DND-41 (cell line): ENCODE data around the gene RHOG.

Source experiments
- ATAC-seq: fragments of 200-7000 bp; cut with Tn5 transposase; 3 replicates; pipeline ENCODE4 v1.9.1; 2021; ENCODE audit warnings: low read depth; ENCODE audit not compliant: insufficient read depth
- DNase-seq: peaks from one replicate; pipeline ENCODE4 v3.0.0-alpha.2; 2020
- H2AFZ ChIP-seq: 2 replicates; pipeline ENCODE4 v1.6.0; 2012; ENCODE audit warnings: low read depth, low read length
- H3K27ac ChIP-seq: 2 replicates; pipeline ENCODE4 v1.5.1; 2012; ENCODE audit warnings: low read length, inconsistent platforms
- H3K27me3 ChIP-seq: fragments of 200-600 bp; sonication (generic); 2 replicates; pipeline ENCODE4 v1.6.0; 2012; ENCODE audit warnings: low read length, mild to moderate bottlenecking, inconsistent platforms; ENCODE audit not compliant: insufficient read depth, poor library complexity
- H3K36me3 ChIP-seq: 2 replicates; pipeline ENCODE4 v1.5.1; 2012; ENCODE audit warnings: low read length, inconsistent platforms; ENCODE audit not compliant: insufficient read depth
- H3K4me1 ChIP-seq: 2 replicates; pipeline ENCODE4 v1.5.1; 2012; ENCODE audit warnings: mild to moderate bottlenecking, low read length; ENCODE audit not compliant: insufficient read depth
- H3K4me2 ChIP-seq: 2 replicates; pipeline ENCODE4 v1.6.0; 2012; ENCODE audit warnings: mild to moderate bottlenecking, moderate library complexity, low read length, inconsistent platforms; ENCODE audit not compliant: insufficient read depth
- H3K4me3 ChIP-seq, 2 experiments: fragments of 200-600 bp in 1 of 2; shearing (Covaris generic) in 1 of 2; 2 replicates each; pipeline ENCODE4 v1.5.1; 2012 to 2016; ENCODE audit warnings: inconsistent platforms in 2 of 2, low read length in 2 of 2, mild to moderate bottlenecking in 2 of 2, low read depth in 1 of 2, moderate library complexity in 1 of 2
- H3K79me2 ChIP-seq: 2 replicates; pipeline ENCODE4 v1.6.0; 2012; ENCODE audit warnings: low read length, inconsistent platforms; ENCODE audit not compliant: insufficient read depth
- H3K9ac ChIP-seq: 2 replicates; pipeline ENCODE4 v1.6.0; 2012; ENCODE audit warnings: low read depth, mild to moderate bottlenecking, inconsistent platforms, low read length, moderate library complexity
- H3K9me3 ChIP-seq: 2 replicates; pipeline ENCODE4 v1.5.1; 2012; ENCODE audit warnings: low read length, moderate library complexity, mild to moderate bottlenecking, inconsistent platforms; ENCODE audit not compliant: insufficient read depth, severe bottlenecking
- H4K20me1 ChIP-seq: 2 replicates; pipeline ENCODE4 v1.6.0; 2012; ENCODE audit warnings: low read length; ENCODE audit not compliant: insufficient read depth
- EZH2 ChIP-seq: IDR thresholded peaks from 3 replicates; pipeline ENCODE4 v1.6.1; 2012; ENCODE audit warnings: borderline replicate concordance, low read depth, mild to moderate bottlenecking, moderate library complexity, low read length, inconsistent platforms; ENCODE audit not compliant: severe bottlenecking
- TF ChIP-seq, protein P1 (sequence below): IDR thresholded peaks from 2 replicates; pipeline ENCODE4 v1.5.1; 2012; ENCODE audit warnings: borderline replicate concordance, low read length, moderate library complexity, mild to moderate bottlenecking; ENCODE audit not compliant: poor library complexity, severe bottlenecking; ENCODE audit errors: extremely low read depth

The RHOG gene

GRCh38 chr11:3809624-3809928, 31.2 kb downstream of the RHOG start:
- Histone ChIP-seq H2AFZ (no peak overlapping the region), H4K20me1 (no peaks in the 10 kb centered on the region), H3K27me3 (no peaks in the 10 kb centered on the region), H3K27ac (no peak overlapping the region), H3K4me2 (0 out of 2 replicates have a peak overlapping the region, but pooled peaks have one; percentile 86), H3K4me1 (peaks cover 23% of the 10 kb centered on the region), H3K79me2 (0 out of 2 replicates have a peak, but pooled peaks cover 4% of the 10 kb centered on the region), H3K9ac (no peak overlapping the region), H3K9me3 (no peaks in the 10 kb centered on the region), H3K36me3 (peaks cover 2% of the 10 kb centered on the region; the same call in 1 of the 2 replicates), H3K4me3 (no peak overlapping the region)
- DNase-seq, result no peak
- no peak for ATAC-seq
- TF ChIP-seq EZH2, result no peak
- TF ChIP-seq, protein P1, sequence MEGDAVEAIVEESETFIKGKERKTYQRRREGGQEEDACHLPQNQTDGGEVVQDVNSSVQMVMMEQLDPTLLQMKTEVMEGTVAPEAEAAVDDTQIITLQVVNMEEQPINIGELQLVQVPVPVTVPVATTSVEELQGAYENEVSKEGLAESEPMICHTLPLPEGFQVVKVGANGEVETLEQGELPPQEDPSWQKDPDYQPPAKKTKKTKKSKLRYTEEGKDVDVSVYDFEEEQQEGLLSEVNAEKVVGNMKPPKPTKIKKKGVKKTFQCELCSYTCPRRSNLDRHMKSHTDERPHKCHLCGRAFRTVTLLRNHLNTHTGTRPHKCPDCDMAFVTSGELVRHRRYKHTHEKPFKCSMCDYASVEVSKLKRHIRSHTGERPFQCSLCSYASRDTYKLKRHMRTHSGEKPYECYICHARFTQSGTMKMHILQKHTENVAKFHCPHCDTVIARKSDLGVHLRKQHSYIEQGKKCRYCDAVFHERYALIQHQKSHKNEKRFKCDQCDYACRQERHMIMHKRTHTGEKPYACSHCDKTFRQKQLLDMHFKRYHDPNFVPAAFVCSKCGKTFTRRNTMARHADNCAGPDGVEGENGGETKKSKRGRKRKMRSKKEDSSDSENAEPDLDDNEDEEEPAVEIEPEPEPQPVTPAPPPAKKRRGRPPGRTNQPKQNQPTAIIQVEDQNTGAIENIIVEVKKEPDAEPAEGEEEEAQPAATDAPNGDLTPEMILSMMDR, result no peak

DNA sequence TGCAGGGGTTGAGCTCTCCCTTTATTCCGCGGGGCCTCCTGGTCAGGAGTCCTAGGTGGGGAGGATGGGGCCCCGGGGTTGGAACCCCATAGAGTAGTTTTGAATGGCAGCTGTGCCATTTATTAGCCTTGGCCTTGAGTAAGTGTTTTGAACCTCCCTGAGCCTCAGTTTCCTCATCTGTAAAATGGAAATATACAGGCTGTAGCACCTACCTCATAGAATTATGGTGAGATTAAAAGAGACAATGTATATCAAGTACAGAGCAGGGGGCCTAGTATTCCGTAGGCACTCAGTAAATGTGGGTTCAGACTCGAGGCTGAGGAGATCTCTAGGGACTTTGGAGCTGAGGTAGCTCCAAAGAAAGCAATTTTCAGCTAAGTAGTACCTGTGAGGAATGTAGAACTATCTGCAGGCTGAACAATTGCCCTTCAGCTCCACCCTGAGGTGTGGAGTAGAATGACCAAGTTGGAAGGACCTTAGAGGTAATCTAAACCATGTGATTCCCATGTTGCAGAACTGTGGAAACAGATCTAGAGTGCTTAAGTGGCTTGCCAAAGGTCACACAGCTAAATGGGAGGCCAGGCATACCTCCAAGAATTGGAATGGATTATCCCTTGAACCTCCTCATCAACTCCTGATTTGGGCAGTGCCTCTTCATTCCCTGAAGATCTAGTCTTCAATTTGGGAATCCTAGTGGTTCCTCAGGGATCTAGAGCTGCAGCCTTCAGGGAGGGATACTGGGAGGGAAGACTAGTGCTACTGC, 31.7 kb downstream of the RHOG start:
- Histone ChIP-seq H3K36me3 (peaks cover 2% of the 10 kb centered on the region; the same call in 1 of the 2 replicates), H3K9ac (peak overlapping the region; percentile 62), H4K20me1 (no peaks in the 10 kb centered on the region), H3K27ac (peak overlapping the region; percentile 17; the same call in 1 of the 2 replicates), H3K27me3 (no peaks in the 10 kb centered on the region), H3K4me2 (peak overlapping the region; percentile 86), H3K4me3 (peak overlapping the region; percentile 67 to 79; a peak in 3 of 4 replicates), H3K79me2 (peaks cover 4% of the 10 kb centered on the region; the same call in 1 of the 2 replicates), H3K4me1 (peaks cover 23% of the 10 kb centered on the region), H3K9me3 (no peaks in the 10 kb centered on the region), H2AFZ (peak overlapping the region; percentile 96)
- TF ChIP-seq, protein P1, result peak; percentile 49
- no peak for TF ChIP-seq EZH2
- ATAC-seq (peak; percentile 44), DNase-seq (peak; percentile 30)

- no peaks in the 10 kb centered on the region for H3K9me3 ChIP-seq
- DNase-seq (peak; percentile 73), ATAC-seq (peak; percentile 84)
- H3K4me2 ChIP-seq, result peak within 1 kb of the TSS; percentile 86
- H3K36me3 ChIP-seq, result peaks cover 2% of the 10 kb centered on the region; the same call in 1 of the 2 replicates
- H3K4me3 ChIP-seq, result peak within 1 kb of the TSS; percentile 67 to 79; a peak in 3 of 4 replicates
- no peaks in the 10 kb centered on the region for H3K27me3 ChIP-seq
- peaks cover 4% of the 10 kb centered on the region; the same call in 1 of the 2 replicates for H3K79me2 ChIP-seq
- H2AFZ ChIP-seq, result peak within 1 kb of the TSS; percentile 96
- H3K27ac ChIP-seq, result peak within 1 kb of the TSS; percentile 65
- H4K20me1 ChIP-seq, result no peaks in the 10 kb centered on the region
- peak within 1 kb of the TSS; percentile 62 for H3K9ac ChIP-seq
- peaks cover 23% of the 10 kb centered on the region for H3K4me1 ChIP-seq
- TF ChIP-seq EZH2, result no peak
- TF ChIP-seq, protein P1, result peak; percentile 75
Observed at GRCh38 chr11:3807909-3808860, 32.6 kb downstream of the RHOG start, which contains the start of gene PGAP2. Gene PGAP2 (plus strand): TSS chr11:3808560. CDS start chr11:3811260, 2,700 bp downstream.
